ENCODE data around the gene RAB44. TPM values are rescaled to one million over a fixed set of nuclear protein-coding genes. Genes with fewer than 3 reads are reported as not detected.
A peak's percentile ranks its signal among the peaks of the same experiment; 100 is the strongest.

The RAB44 gene
- total and polyA plus RNA-seq, 7 donors = 0.01 to 0.06 TPM; not detected in 5

- DNase-seq = peak in 1 of 2 donors; percentile 25
- H3K27ac ChIP-seq = peak overlapping the region; percentile 19
Observed at GRCh38 chr6:36662827-36663256, 34.8 kb upstream of the RAB44 start.

DNA sequence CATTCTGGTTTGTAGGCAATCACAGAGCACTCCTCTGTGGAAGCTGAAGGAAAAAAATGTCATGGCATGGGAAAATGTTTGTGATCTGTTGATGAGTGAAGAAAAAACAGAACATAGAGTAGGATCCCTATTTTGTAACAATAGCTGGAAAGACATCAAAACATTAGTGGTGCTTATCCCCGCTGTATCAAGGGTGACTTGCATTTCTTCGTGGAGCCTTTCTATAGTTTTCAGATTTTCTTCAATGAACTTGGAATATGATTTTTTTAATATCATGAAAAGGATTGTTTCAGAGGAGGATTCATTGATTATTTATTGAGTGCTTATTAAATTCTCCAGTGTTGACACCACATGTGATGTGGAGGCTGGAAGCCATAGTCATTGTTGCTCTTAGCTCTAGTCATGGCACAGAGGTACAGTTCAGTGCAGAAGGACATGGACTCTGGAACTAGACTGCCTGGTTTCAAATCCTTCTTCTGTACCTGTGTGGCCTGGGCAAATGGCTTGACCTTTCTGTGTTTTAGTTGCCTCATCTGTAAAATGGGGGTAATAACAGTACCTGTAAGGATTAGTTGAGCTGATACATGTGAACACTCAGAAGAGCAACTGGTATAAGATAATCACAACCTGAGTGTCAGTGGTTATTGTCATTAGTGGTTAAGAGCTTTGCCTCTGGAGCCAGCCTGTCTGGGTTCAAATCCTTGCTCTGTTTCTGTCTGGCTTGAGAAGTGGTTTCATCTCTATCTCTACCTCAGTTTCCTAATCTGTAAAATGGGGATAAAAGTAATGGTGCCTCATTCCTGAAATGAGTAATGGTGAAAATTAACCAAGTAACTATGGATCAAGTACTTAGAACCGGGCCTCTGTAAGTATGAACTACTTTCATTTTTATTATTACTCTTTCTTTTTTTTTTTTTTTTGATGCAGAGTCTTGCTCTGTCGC is 33.9 kb upstream of the RAB44 start:
- WGBS, 3 donors = 72 to 77% (median 73%) methylated on average over 4 of the region's 4 CpGs
- TF ChIP-seq, protein P1, sequence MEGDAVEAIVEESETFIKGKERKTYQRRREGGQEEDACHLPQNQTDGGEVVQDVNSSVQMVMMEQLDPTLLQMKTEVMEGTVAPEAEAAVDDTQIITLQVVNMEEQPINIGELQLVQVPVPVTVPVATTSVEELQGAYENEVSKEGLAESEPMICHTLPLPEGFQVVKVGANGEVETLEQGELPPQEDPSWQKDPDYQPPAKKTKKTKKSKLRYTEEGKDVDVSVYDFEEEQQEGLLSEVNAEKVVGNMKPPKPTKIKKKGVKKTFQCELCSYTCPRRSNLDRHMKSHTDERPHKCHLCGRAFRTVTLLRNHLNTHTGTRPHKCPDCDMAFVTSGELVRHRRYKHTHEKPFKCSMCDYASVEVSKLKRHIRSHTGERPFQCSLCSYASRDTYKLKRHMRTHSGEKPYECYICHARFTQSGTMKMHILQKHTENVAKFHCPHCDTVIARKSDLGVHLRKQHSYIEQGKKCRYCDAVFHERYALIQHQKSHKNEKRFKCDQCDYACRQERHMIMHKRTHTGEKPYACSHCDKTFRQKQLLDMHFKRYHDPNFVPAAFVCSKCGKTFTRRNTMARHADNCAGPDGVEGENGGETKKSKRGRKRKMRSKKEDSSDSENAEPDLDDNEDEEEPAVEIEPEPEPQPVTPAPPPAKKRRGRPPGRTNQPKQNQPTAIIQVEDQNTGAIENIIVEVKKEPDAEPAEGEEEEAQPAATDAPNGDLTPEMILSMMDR (IDR thresholded peaks at IDR 0.05) = no peak
- DNase-seq (no peak), ATAC-seq (no peak)
- peaks cover 34% of the 10 kb centered on the region for H3K4me1 ChIP-seq
- H3K27ac ChIP-seq = no peak overlapping the region
- no peaks in the 10 kb centered on the region for H3K9me3 ChIP-seq
- peaks cover 0 to 10% (median 0%) of the 10 kb centered on the region in 3 donors for H3K27me3 ChIP-seq (ENCODE audit: insufficient read depth in 3 of 3, low read length in 2 of 3)
- intact Hi-C loops (cut with DNase I) = no loop called here
- no peaks in the 10 kb centered on the region for H3K36me3 ChIP-seq (ENCODE audit: insufficient read depth in 1 of 2, low read depth in 1 of 2)
- no peak overlapping the region for H3K4me3 ChIP-seq

More at GRCh38 chr6:36662827-36663256, 34.8 kb upstream of the RAB44 start:
- peak in 3 of 4 donors; percentile 26 to 71 (median 55) for ATAC-seq
- no peaks in the 10 kb centered on the region for H3K9me3 ChIP-seq
- intact Hi-C loops (cut with DNase I) = no loop called here
- H3K4me3 ChIP-seq = no peak overlapping the region
- peaks cover 0 to 10% (median 0%) of the 10 kb centered on the region in 3 donors for H3K27me3 ChIP-seq (ENCODE audit: insufficient read depth in 3 of 3, low read length in 2 of 3)
- TF ChIP-seq, protein P1 (IDR thresholded peaks at IDR 0.05) = no peak
- H3K4me1 ChIP-seq = peaks cover 26% of the 10 kb centered on the region
- 63 to 74% (median 67%) methylated on average over 6 of the region's 6 CpGs for WGBS, 3 donors
- H3K36me3 ChIP-seq (ENCODE audit: insufficient read depth in 1 of 2, low read depth in 1 of 2) = no peaks in the 10 kb centered on the region

- H3K4me3 ChIP-seq = no peak overlapping the region
- ATAC-seq (no peak), DNase-seq (no peak)
- peaks cover 39% of the 10 kb centered on the region for H3K4me1 ChIP-seq
- intact Hi-C loops (cut with DNase I) = no loop called here
- no peaks in the 10 kb centered on the region for H3K9me3 ChIP-seq
- no peaks in the 10 kb centered on the region for H3K36me3 ChIP-seq (ENCODE audit: insufficient read depth in 1 of 2, low read depth in 1 of 2)
- H3K27ac ChIP-seq = no peak overlapping the region
- TF ChIP-seq, protein P1 (IDR thresholded peaks at IDR 0.05) = no peak
- H3K27me3 ChIP-seq (ENCODE audit: insufficient read depth in 3 of 3, low read length in 2 of 3) = peaks cover 0 to 10% (median 0%) of the 10 kb centered on the region in 3 donors
- 98 to 99% (median 98%) methylated on average over 4 of the region's 4 CpGs for WGBS, 3 donors
Observed at GRCh38 chr6:36665180-36665579, 32.4 kb upstream of the RAB44 start.

- intact Hi-C loops (cut with DNase I) = no loop called here
- Histone ChIP-seq H3K27ac (no peak overlapping the region), H3K27me3 (ENCODE audit: insufficient read depth in 3 of 3, low read length in 2 of 3) (peaks cover 0 to 3% (median 0%) of the 10 kb centered on the region in 3 donors), H3K9me3 (no peaks in the 10 kb centered on the region), H3K4me1 (peaks cover 30% of the 10 kb centered on the region), H3K36me3 (ENCODE audit: insufficient read depth in 1 of 2, low read depth in 1 of 2) (no peaks in the 10 kb centered on the region), H3K4me3 (no peak overlapping the region)
- TF ChIP-seq, protein P1 (IDR thresholded peaks at IDR 0.05) = no peak
- ATAC-seq (no peak), DNase-seq (no peak)
- WGBS, 3 donors = 93 to 98% (median 98%) methylated on average over 2 of the region's 2 CpGs
Observed at GRCh38 chr6:36666287-36666686, 31.3 kb upstream of the RAB44 start.

Data from psoas muscle (tissue), 8 donors.